Measurements from ENCODE around the gene PIK3CG. TPM values are rescaled to one million over a fixed set of nuclear protein-coding genes. Genes with fewer than 3 reads are reported as not detected.

Gene PIK3CG
- total and polyA plus RNA-seq, 9 donors = 0.31 to 4.9 (median 2.3) TPM

- Histone ChIP-seq H3K27ac (no peak overlapping the region), H3K9me3 (no peaks in the 10 kb centered on the region), H3K4me3 (no peak overlapping the region), H3K4me1 (ENCODE audit: insufficient read depth) (no peaks in the 10 kb centered on the region), H3K27me3 (no peaks in the 10 kb centered on the region), H3K36me3 (no peaks in the 10 kb centered on the region)
- intact Hi-C loops (cut with DNase I) = no loop called here
- WGBS, 3 donors = 76 to 82% (median 81%) methylated on average over 2 of the region's 2 CpGs
- no peak for TF ChIP-seq POLR2A (IDR thresholded peaks at IDR 0.05)
- TF ChIP-seq CTCF (IDR thresholded peaks at IDR 0.05) = no peak
- TF ChIP-seq EP300 (IDR thresholded peaks at IDR 0.05) = no peak
- DNase-seq = no peak
Observed at GRCh38 chr7:106864298-106865081, 592 bp upstream of the PIK3CG start.

- DNase-seq = no peak
- H3K27ac ChIP-seq = no peak overlapping the region
- intact Hi-C loops (cut with DNase I) = no loop called here
- no peaks in the 10 kb centered on the region for H3K9me3 ChIP-seq
- H3K27me3 ChIP-seq = no peaks in the 10 kb centered on the region
- H3K4me3 ChIP-seq = no peak overlapping the region
- no peaks in the 10 kb centered on the region for H3K36me3 ChIP-seq
- no peak for TF ChIP-seq CTCF (IDR thresholded peaks at IDR 0.05)
- no peak for TF ChIP-seq EP300 (IDR thresholded peaks at IDR 0.05)
- TF ChIP-seq POLR2A (IDR thresholded peaks at IDR 0.05) = no peak
- H3K4me1 ChIP-seq (ENCODE audit: insufficient read depth) = no peaks in the 10 kb centered on the region
- WGBS, 3 donors = 76 to 81% (median 77%) methylated on average over 5 of the region's 5 CpGs
Observed at GRCh38 chr7:106866298-106867281, 1.5 kb downstream of the PIK3CG start.

GRCh38 chr7:106867641-106868351 lies 2.7 kb downstream of the PIK3CG start:
- 97 to 98% (median 97%) methylated on average over 54 of the region's 54 CpGs for WGBS, 3 donors
- Histone ChIP-seq H3K36me3 (no peaks in the 10 kb centered on the region), H3K9me3 (no peaks in the 10 kb centered on the region), H3K4me1 (ENCODE audit: insufficient read depth) (no peaks in the 10 kb centered on the region), H3K27ac (no peak overlapping the region), H3K4me3 (no peak overlapping the region), H3K27me3 (no peaks in the 10 kb centered on the region)
- no peak for DNase-seq
- intact Hi-C loops (cut with DNase I) = no loop called here
- no peak for TF ChIP-seq CTCF (IDR thresholded peaks at IDR 0.05)
- no peak for TF ChIP-seq POLR2A (IDR thresholded peaks at IDR 0.05)
- no peak for TF ChIP-seq EP300 (IDR thresholded peaks at IDR 0.05)

- TF ChIP-seq POLR2A (IDR thresholded peaks at IDR 0.05) = no peak
- no peak for TF ChIP-seq EP300 (IDR thresholded peaks at IDR 0.05)
- TF ChIP-seq CTCF (IDR thresholded peaks at IDR 0.05) = no peak
- H3K27ac ChIP-seq = no peak overlapping the region
- no peaks in the 10 kb centered on the region for H3K4me1 ChIP-seq (ENCODE audit: insufficient read depth)
- intact Hi-C loops (cut with DNase I) = no loop called here
- no peaks in the 10 kb centered on the region for H3K9me3 ChIP-seq
- no peak for DNase-seq
- H3K4me3 ChIP-seq = no peak overlapping the region
- WGBS, 3 donors = 95 to 96% (median 96%) methylated on average over 20 of the region's 20 CpGs
- H3K36me3 ChIP-seq = no peaks in the 10 kb centered on the region
- no peaks in the 10 kb centered on the region for H3K27me3 ChIP-seq
Observed at GRCh38 chr7:106868364-106868763, 3.3 kb downstream of the PIK3CG start.
